HG03095 (cell line): ENCODE results near the gene SUPT20H.

Source experiments
- ATAC-seq: cut with Tn5 transposase; IDR thresholded peaks from one replicate; pipeline ENCODE4 v1.9.1; 2021; ENCODE audit warnings: moderate library complexity; ENCODE audit not compliant: unreplicated experiment

The SUPT20H gene

GRCh38 chr13:37058910-37059847 lies at the start of gene SUPT20H:
SUPT20H (minus strand) TSS chr13:37059688; CDS start chr13:37051490, 8,198 bp downstream.
- ATAC-seq: peak; percentile 98

DNA sequence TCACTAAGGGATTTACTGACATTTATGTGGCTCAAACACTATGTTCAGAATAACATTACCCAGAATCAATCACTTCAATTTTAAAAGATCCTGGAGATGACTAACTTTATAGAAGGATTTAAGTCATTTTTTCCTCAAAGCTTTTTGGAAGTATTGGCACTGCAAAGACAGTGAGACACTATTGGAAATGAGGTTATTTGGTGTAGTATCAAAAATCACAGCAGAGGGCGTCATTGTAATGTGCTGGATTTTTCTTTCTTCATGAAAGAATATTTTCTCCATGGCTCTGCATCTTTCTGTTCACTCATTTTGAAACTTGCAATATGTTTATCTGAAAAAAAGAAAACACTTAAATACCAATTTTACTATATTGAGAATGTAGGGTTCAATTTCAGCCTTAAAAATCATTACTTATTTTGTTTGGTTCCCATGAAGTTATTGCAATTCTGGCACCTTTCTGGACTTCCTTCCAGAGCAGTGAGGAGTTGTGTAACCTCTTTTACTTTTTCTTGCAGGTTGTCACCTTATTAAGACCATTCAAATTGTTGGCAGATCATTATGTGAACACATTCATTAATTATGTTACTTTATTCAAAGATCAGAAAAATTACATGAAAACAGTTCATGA lies 49.7 kb upstream of the SUPT20H start:
- no peak for ATAC-seq

DNA sequence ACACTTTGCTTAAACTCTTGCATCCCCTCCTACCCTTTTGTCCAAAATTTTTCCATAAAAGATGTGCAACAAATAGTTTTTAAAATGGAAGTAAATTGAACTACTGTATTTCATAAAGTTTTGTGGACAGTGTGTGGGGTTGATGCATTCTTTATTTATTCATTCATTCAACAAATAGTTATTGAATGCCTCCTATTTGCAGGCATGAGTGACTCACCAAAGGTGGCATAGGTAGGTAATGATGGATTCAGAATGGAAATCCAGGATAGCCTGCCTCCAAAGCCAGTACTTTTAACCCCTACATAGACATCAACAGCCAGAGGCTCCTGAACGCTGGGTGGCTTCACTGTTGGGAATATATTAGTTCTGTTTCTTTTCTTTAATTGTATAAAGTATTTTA lies 48.4 kb upstream of the SUPT20H start:
- no peak for ATAC-seq

- no peak for ATAC-seq
These were observed 48.0 kb upstream of the SUPT20H start for GRCh38 chr13:37107456-37107855.

DNA sequence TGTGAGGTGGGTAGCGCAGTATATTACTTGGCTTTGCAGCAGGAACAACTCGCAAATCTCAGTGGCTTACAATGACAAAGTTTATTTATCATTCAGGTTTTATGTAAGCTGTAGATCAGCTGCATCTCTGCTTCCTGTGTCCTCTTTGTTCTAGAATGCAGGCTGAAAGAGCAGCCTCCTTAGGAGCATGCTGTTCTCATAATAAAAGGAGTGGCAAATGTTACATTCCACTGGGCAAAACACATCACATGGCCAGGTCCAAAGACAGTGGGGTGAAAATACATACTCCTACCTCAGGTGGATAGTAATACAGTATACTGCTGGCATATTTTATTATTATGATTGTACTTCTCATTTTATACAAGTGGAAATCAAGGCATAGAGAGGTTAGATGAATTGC lies 47.2 kb upstream of the SUPT20H start:
- no peak for ATAC-seq

GRCh38 chr13:37105251-37105714 lies 45.8 kb upstream of the SUPT20H start, which contains the start of gene CSNK1A1L:
CSNK1A1L (minus strand) TSS chr13:37105664; CDS start chr13:37105256, 408 bp downstream.
- no peak for ATAC-seq

DNA sequence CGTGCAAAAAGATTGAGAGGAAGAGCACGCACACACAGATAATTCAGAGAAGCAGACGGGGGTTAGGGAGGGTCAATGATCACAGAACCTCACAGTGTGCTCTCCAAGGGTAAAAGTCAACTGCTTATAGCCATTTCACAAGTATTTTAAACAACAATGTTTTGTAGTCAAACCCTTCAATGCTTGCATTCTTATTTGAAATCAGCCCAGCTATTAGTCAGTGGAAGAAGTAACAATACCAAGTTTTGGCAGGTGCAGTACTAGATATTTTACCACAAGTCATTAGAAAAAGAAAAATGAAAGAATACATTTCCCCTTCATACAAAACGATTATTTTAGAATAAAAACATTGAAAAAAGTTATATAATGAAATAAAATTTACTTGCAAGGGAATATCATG lies 43.4 kb upstream of the SUPT20H start:
- no peak for ATAC-seq

DNA sequence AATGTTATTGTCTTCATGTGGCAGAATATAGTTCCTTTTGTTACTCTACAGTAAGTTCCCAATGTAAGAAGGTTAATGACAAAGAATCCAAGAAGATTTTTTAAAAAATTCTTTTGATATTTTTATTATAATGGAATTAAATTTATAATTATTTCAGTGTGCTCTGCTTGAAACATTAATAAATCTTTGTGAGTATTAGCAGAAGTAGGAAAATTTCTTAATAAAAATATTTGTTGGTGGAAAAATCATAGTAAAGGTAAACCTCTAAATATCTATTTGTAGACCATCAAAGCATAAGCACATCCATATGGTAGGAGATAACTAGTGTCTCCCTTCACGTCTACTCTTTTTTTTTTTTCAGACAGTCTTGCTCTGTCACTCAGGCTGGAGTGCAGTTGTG lies 41.7 kb upstream of the SUPT20H start:
- ATAC-seq: no peak

- ATAC-seq: no peak
These were observed 41.2 kb upstream of the SUPT20H start for GRCh38 chr13:37100731-37101130.

DNA sequence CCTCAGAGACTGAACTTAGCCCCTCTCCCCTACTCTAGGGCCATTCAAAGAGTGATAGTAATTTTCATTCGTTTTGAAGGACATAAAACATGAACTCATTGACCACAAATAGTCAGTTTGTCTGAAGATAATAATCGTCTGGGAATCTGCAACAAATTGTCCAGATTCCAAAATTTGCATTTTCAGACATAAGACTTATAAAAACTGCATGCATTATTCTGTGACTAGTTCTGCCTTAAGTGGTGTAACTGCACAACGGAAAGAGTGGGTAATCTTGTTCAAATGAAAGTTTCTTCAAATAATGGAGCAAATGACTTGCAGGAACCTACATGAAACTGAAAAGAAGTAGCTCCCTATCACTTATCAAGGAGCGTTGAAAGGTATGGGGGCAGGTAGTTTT lies 37.6 kb upstream of the SUPT20H start:
- no peak for ATAC-seq

GRCh38 chr13:37094840-37095239 lies 35.4 kb upstream of the SUPT20H start:
- ATAC-seq: no peak

DNA sequence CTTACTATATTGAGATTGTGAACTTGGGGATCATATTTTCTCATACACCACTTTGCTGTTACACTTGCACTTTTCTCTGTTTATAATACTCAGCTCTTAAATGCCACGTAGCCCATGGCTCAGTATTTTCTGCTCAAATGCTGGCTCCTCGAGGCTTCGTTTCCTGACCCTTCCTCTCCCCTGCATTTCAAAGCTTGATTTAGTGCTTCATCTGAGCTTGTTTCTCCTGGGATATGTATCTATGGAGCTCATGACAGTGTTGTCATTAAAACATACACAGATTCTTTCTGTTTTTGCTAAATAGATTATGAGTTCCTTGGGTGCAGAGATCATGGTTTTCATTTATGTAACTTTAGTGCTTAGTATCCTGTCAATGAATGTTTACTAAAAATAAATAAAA lies 34.6 kb upstream of the SUPT20H start:
- no peak for ATAC-seq

DNA sequence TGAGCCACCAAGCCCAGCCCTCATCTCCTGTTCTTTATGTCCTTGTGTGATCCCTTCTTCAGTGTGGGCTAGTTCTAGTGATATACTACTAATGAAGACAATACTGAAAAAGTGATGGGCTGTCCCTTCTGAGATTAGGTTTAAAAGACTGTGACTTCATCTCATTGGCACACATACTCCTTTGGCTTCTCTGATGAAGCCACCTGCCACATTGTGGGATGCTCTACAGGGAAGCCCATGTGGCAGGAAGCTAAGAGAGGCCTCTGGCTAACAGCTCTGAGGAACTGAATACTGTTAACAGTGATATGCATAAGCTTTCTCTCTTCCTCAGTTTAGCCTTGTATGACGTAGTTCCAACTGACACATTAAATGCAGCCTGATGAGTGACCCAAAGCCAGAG lies 32.3 kb upstream of the SUPT20H start:
- ATAC-seq: no peak

- no peak for ATAC-seq
These were observed 31.4 kb upstream of the SUPT20H start for GRCh38 chr13:37090912-37091311.

DNA sequence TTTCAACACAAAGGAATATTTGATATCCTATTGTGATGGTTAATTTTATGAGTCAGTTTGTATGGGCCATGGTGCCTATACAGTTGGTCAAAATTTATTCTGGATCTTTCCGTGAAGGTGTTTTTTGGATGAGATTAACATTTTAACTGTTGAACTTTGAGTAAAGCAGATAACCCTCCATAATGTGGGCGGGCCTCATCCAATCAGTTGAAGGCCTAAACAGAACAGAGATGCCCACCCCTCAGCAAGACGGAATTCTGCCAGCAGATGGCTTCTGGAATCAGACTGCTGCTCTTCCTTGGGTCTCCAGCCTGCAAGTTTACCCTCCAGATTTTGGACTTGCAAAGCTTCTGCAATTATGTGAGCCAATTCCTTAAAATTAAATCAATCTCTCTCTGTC lies 30.0 kb upstream of the SUPT20H start:
- ATAC-seq: no peak

DNA sequence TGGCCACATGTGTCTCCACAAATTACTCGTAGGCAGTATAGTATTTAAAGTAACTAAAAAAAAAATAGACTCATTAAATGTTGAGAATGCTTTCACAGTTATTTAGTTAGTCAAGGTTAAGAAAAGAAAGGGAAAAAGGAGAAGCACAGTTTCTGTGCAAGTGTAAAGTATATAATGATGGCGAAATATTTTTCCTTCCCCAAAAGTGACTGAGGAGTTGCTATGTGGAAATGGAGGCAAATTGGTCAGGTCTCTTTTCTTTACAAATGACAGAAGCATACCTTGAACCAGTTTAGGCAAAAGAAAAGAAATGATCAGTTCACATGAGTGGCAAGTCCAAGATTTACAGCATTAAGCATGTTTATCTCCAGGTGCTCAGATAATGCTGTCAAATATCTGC lies 28.0 kb upstream of the SUPT20H start:
- ATAC-seq: no peak

GRCh38 chr13:37085606-37086005 lies 26.1 kb upstream of the SUPT20H start:
- no peak for ATAC-seq

- no peak for ATAC-seq
These were observed 17.3 kb upstream of the SUPT20H start for GRCh38 chr13:37076818-37077217.

GRCh38 chr13:37075164-37075563 lies 15.7 kb upstream of the SUPT20H start:
- ATAC-seq: no peak

- no peak for ATAC-seq
These were observed 15.2 kb upstream of the SUPT20H start for GRCh38 chr13:37074703-37075102.

DNA sequence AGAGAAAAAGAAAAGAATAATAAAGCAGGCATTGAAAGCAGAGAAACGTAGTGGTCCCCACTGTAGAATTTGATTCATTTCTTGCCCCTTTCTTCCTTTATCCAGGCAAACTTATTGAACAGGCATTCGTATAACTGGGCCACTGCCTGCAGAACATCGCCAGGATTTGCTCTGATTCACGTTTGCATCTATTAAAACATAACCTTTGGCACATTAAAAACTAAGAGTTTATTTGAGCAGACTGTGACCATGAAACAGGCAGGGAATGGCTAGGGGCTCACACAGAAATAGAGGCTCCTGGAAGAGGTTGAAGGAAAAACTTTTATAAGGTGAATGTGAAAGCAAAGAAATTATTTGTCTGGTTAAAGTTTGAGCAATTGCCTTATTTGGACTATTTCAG lies 12.5 kb upstream of the SUPT20H start:
- ATAC-seq: no peak

DNA sequence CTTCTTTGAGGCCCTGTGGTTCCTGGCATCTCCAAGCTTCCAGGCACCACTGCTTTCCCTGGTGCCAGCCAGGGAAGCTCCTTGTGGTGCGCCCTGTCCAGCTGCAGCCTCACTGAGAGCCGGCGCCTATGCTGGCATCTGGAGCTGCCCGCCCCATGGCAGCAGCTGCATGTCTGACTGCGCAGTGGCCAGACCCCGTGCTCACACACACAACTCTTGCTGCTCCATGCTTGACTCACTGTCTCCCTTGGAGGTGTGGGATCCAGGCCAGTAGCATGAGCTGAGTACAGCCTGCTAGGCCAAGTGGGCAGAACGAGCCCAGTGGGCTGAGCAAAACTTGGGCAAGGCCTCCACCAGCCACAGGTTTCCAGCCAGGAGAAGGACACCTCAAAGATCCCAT lies 11.5 kb upstream of the SUPT20H start:
- ATAC-seq: no peak
